ENCODE measurements around the gene KRT73. TPM values are rescaled to one million over a fixed set of nuclear protein-coding genes. Genes with fewer than 3 reads are reported as not detected.

The KRT73 gene
- total and polyA plus RNA-seq, 7 experiments from 2014 or later = 1.0 to 96.4 (median 26.7) TPM

- H3K9me3 Mint-ChIP-seq = no peaks in the 10 kb centered on the region
- no peak overlapping the region for H3K27ac ChIP-seq (ENCODE audit: low read depth, low read length)
- H3K36me3 Mint-ChIP-seq = peaks cover 0 to 5% (median 0%) of the 10 kb centered on the region in 5 donors
- no peaks in the 10 kb centered on the region for H3K36me3 ChIP-seq (ENCODE audit: control insufficient read depth in 2 of 3, insufficient read depth in 3 of 3, low read length in 3 of 3)
- no peak overlapping the region for H3K4me3 Mint-ChIP-seq
- no peaks in the 10 kb centered on the region for H3K27me3 ChIP-seq (ENCODE audit: control insufficient read depth in 2 of 2, insufficient read depth in 2 of 2, low read length in 2 of 2)
- peak overlapping the region in 6 of 9 donors; percentile 5 to 91 (median 28) for H3K27ac Mint-ChIP-seq
- peaks cover 0 to 42% (median 0%) of the 10 kb centered on the region in 5 donors for H3K27me3 Mint-ChIP-seq
- DNase-seq (no peak), ATAC-seq (no peak)
- H3K4me1 Mint-ChIP-seq = peaks cover 3 to 50% (median 23%) of the 10 kb centered on the region in 7 donors
- H3K4me3 ChIP-seq (ENCODE audit: low read length) = no peak overlapping the region
- intact Hi-C loops (cut with micrococcal nuclease) = no loop called here
- ChIA-PET CTCF (no interaction called here), POLR2A (interaction anchor here (0.6 to 1.9 kb wide), 5 partner anchors 10 to 71 kb away, joined by 3 to 8 read pairs (median 5); no protein-coding TSS in a partner anchor)
- H3K4me1 ChIP-seq (ENCODE audit: control insufficient read depth in 2 of 2, insufficient read depth in 2 of 2, low read length in 2 of 2) = no peaks in the 10 kb centered on the region
- H3K9me3 ChIP-seq (ENCODE audit: control insufficient read depth in 2 of 3, low read length in 3 of 3) = no peaks in the 10 kb centered on the region
Measured at GRCh38 chr12:52657250-52657902, 39.0 kb upstream of the KRT73 start.

- Histone ChIP-seq H3K4me1 (ENCODE audit: control insufficient read depth in 2 of 2, insufficient read depth in 2 of 2, low read length in 2 of 2) (no peaks in the 10 kb centered on the region), H3K9me3 (ENCODE audit: control insufficient read depth in 2 of 3, low read length in 3 of 3) (no peaks in the 10 kb centered on the region), H3K27me3 (ENCODE audit: control insufficient read depth in 2 of 2, insufficient read depth in 2 of 2, low read length in 2 of 2) (no peaks in the 10 kb centered on the region), H3K27ac (ENCODE audit: low read depth, low read length) (no peak overlapping the region), H3K4me3 (ENCODE audit: low read length) (no peak overlapping the region), H3K36me3 (ENCODE audit: control insufficient read depth in 2 of 3, insufficient read depth in 3 of 3, low read length in 3 of 3) (no peaks in the 10 kb centered on the region)
- ChIA-PET POLR2A (interaction anchor here (0.6 to 1.9 kb wide), 9 partner anchors 9 to 71 kb away, joined by 3 to 8 read pairs (median 5); no protein-coding TSS in a partner anchor), CTCF (interaction anchor here (0.9 kb wide), 1 partner anchor 70 kb away, joined by 4 read pairs; no protein-coding TSS in a partner anchor)
- Mint-ChIP-seq H3K4me3 (no peak overlapping the region), H3K9me3 (no peaks in the 10 kb centered on the region), H3K36me3 (peaks cover 0 to 5% (median 0%) of the 10 kb centered on the region in 5 donors), H3K4me1 (peaks cover 0 to 49% (median 22%) of the 10 kb centered on the region in 7 donors), H3K27me3 (peaks cover 0 to 42% (median 0%) of the 10 kb centered on the region in 5 donors), H3K27ac (peak overlapping the region in 7 of 9 donors; percentile 5 to 91 (median 56))
- no peak for ATAC-seq
- intact Hi-C loops (cut with micrococcal nuclease) = no loop called here
- DNase-seq = no peak
Measured at GRCh38 chr12:52656616-52657015, 38.3 kb upstream of the KRT73 start.

GRCh38 chr12:52655720-52656124 is 37.4 kb upstream of the KRT73 start:
- Mint-ChIP-seq H3K27me3 (peaks cover 0 to 42% (median 0%) of the 10 kb centered on the region in 5 donors), H3K36me3 (peaks cover 0 to 5% (median 0%) of the 10 kb centered on the region in 5 donors), H3K9me3 (no peaks in the 10 kb centered on the region), H3K4me3 (peak overlapping the region in 1 of 10 donors; percentile 38), H3K27ac (peak overlapping the region in 1 of 9 donors; percentile 18), H3K4me1 (peaks cover 0 to 46% (median 22%) of the 10 kb centered on the region in 7 donors)
- intact Hi-C loops (cut with micrococcal nuclease) = no loop called here
- CTCF ChIA-PET = interaction anchor here (0.9 kb wide), 1 partner anchor 70 kb away, joined by 4 read pairs; no protein-coding TSS in a partner anchor
- POLR2A ChIA-PET = interaction anchor here (0.7 to 1.7 kb wide), 6 partner anchors 9 to 72 kb away, joined by 3 to 6 read pairs (median 4); no protein-coding TSS in a partner anchor
- DNase-seq = no peak
- H3K27me3 ChIP-seq (ENCODE audit: control insufficient read depth in 2 of 2, insufficient read depth in 2 of 2, low read length in 2 of 2) = no peaks in the 10 kb centered on the region
- H3K4me1 ChIP-seq (ENCODE audit: control insufficient read depth in 2 of 2, insufficient read depth in 2 of 2, low read length in 2 of 2) = no peaks in the 10 kb centered on the region
- no peak for ATAC-seq
- no peaks in the 10 kb centered on the region for H3K36me3 ChIP-seq (ENCODE audit: control insufficient read depth in 2 of 3, insufficient read depth in 3 of 3, low read length in 3 of 3)
- H3K9me3 ChIP-seq (ENCODE audit: control insufficient read depth in 2 of 3, low read length in 3 of 3) = no peaks in the 10 kb centered on the region
- no peak overlapping the region for H3K27ac ChIP-seq (ENCODE audit: low read depth, low read length)
- no peak overlapping the region for H3K4me3 ChIP-seq (ENCODE audit: low read length)

- Mint-ChIP-seq H3K4me3 (peak overlapping the region in 1 of 10 donors; percentile 38), H3K27ac (peak overlapping the region in 2 of 9 donors; percentile 18 to 66), H3K9me3 (no peaks in the 10 kb centered on the region), H3K4me1 (peaks cover 4 to 51% (median 26%) of the 10 kb centered on the region in 7 donors), H3K27me3 (peaks cover 0 to 42% (median 0%) of the 10 kb centered on the region in 5 donors), H3K36me3 (peaks cover 0 to 5% (median 0%) of the 10 kb centered on the region in 5 donors)
- H3K36me3 ChIP-seq (ENCODE audit: control insufficient read depth in 2 of 3, insufficient read depth in 3 of 3, low read length in 3 of 3) = no peaks in the 10 kb centered on the region
- no peak overlapping the region for H3K27ac ChIP-seq (ENCODE audit: low read depth, low read length)
- H3K27me3 ChIP-seq (ENCODE audit: control insufficient read depth in 2 of 2, insufficient read depth in 2 of 2, low read length in 2 of 2) = no peaks in the 10 kb centered on the region
- H3K9me3 ChIP-seq (ENCODE audit: control insufficient read depth in 2 of 3, low read length in 3 of 3) = no peaks in the 10 kb centered on the region
- no peak for DNase-seq
- ATAC-seq = no peak
- CTCF ChIA-PET = no interaction called here
- H3K4me3 ChIP-seq (ENCODE audit: low read length) = no peak overlapping the region
- intact Hi-C loops (cut with micrococcal nuclease) = no loop called here
- POLR2A ChIA-PET = interaction anchor here (0.6 to 1.7 kb wide), 5 partner anchors 8 to 72 kb away, joined by 3 to 6 read pairs (median 4); no protein-coding TSS in a partner anchor
- no peaks in the 10 kb centered on the region for H3K4me1 ChIP-seq (ENCODE audit: control insufficient read depth in 2 of 2, insufficient read depth in 2 of 2, low read length in 2 of 2)
Measured at GRCh38 chr12:52655251-52655650, 36.9 kb upstream of the KRT73 start.

- Histone ChIP-seq H3K4me3 (ENCODE audit: low read length) (no peak within 1 kb of the TSS), H3K27me3 (ENCODE audit: control insufficient read depth in 2 of 2, insufficient read depth in 2 of 2, low read length in 2 of 2) (no peaks in the 10 kb centered on the region), H3K36me3 (ENCODE audit: control insufficient read depth in 2 of 3, insufficient read depth in 3 of 3, low read length in 3 of 3) (no peaks in the 10 kb centered on the region), H3K9me3 (ENCODE audit: control insufficient read depth in 2 of 3, low read length in 3 of 3) (no peaks in the 10 kb centered on the region), H3K27ac (ENCODE audit: low read depth, low read length) (no peak within 1 kb of the TSS), H3K4me1 (ENCODE audit: control insufficient read depth in 2 of 2, insufficient read depth in 2 of 2, low read length in 2 of 2) (peaks cover 5 to 27% of the 10 kb centered on the region in 2 donors)
- ATAC-seq = no peak
- CTCF ChIA-PET = interaction anchor here (0.8 to 1.8 kb wide), 2 partner anchors 18 to 222 kb away, joined by 3 to 5 read pairs; no protein-coding TSS in a partner anchor
- POLR2A ChIA-PET = interaction anchor here (0.6 to 12.4 kb wide), 5 partner anchors 8 to 38 kb away, joined by 3 to 223 read pairs (median 4); partner anchors contain the start of gene KRT73
- H3K27ac Mint-ChIP-seq = peak within 1 kb of the TSS in 3 of 9 donors; percentile 38 to 90 (median 42)
- peaks cover 0 to 29% (median 0%) of the 10 kb centered on the region in 5 donors for H3K27me3 Mint-ChIP-seq
- no peaks in the 10 kb centered on the region for H3K9me3 Mint-ChIP-seq
- H3K4me3 Mint-ChIP-seq = no peak within 1 kb of the TSS
- no peak for DNase-seq
- intact Hi-C loops (cut with micrococcal nuclease) = no loop called here
- peaks cover 27 to 74% (median 59%) of the 10 kb centered on the region in 7 donors for H3K4me1 Mint-ChIP-seq
- H3K36me3 Mint-ChIP-seq = peaks cover 0 to 5% (median 3%) of the 10 kb centered on the region in 5 donors
Measured at GRCh38 chr12:52651726-52652261, 33.4 kb upstream of the KRT73 start, which contains the start of gene KRT2. TSS of gene KRT2 (minus strand) at chr12:52652211. CDS start at chr12:52652142, 69 bp downstream.

- ChIA-PET CTCF (interaction anchor here (0.6 to 1.8 kb wide), 3 partner anchors 40 to 223 kb away, joined by 3 to 5 read pairs (median 5); no protein-coding TSS in a partner anchor), POLR2A (interaction anchor here (1.4 to 12.4 kb wide), 3 partner anchors 9 to 36 kb away, joined by 4 to 223 read pairs (median 6); partner anchors contain the start of genes KRT1 and KRT73)
- Histone ChIP-seq H3K36me3 (ENCODE audit: control insufficient read depth in 2 of 3, insufficient read depth in 3 of 3, low read length in 3 of 3) (no peaks in the 10 kb centered on the region), H3K4me3 (ENCODE audit: low read length) (no peak overlapping the region), H3K27me3 (ENCODE audit: control insufficient read depth in 2 of 2, insufficient read depth in 2 of 2, low read length in 2 of 2) (no peaks in the 10 kb centered on the region), H3K27ac (ENCODE audit: low read depth, low read length) (no peak overlapping the region), H3K9me3 (ENCODE audit: control insufficient read depth in 2 of 3, low read length in 3 of 3) (no peaks in the 10 kb centered on the region), H3K4me1 (ENCODE audit: control insufficient read depth in 2 of 2, insufficient read depth in 2 of 2, low read length in 2 of 2) (peaks cover 17 to 39% of the 10 kb centered on the region in 2 donors)
- DNase-seq (no peak), ATAC-seq (no peak)
- H3K27ac Mint-ChIP-seq = peak overlapping the region in 5 of 9 donors; percentile 26 to 100 (median 99)
- peaks cover 35 to 78% (median 62%) of the 10 kb centered on the region in 7 donors for H3K4me1 Mint-ChIP-seq
- H3K4me3 Mint-ChIP-seq = peak overlapping the region in 2 of 10 donors; percentile 21 to 50
- intact Hi-C loops (cut with micrococcal nuclease) = no loop called here
- no peaks in the 10 kb centered on the region for H3K9me3 Mint-ChIP-seq
- H3K36me3 Mint-ChIP-seq = peaks cover 0 to 5% (median 3%) of the 10 kb centered on the region in 5 donors
- H3K27me3 Mint-ChIP-seq = peaks cover 0 to 20% (median 0%) of the 10 kb centered on the region in 5 donors
Measured at GRCh38 chr12:52650520-52651081, 32.2 kb upstream of the KRT73 start.

All from naive thymus-derived CD4-positive, alpha-beta T cell (primary cell).